GM23338 (cell line): ENCODE measurements around the gene LYST.

ENCODE experiments used
- CTCF ChIP-seq, 2 experiments: fragments of 200-600 bp in 1 of 2; sonication (generic) in 1 of 2; conservative IDR thresholded peaks; 2 replicates each; pipeline versions ENCODE4 v1.5.1 to v1.6.1; 2016 to 2017; ENCODE audit warnings: antibody characterized with exemption in 2 of 2, low read depth in 2 of 2, mild to moderate bottlenecking in 2 of 2, moderate library complexity in 1 of 2
- EZH2 ChIP-seq: fragments of 200-600 bp; sonication (generic); IDR thresholded peaks from one replicate; pipeline ENCODE4 v1.8.0; 2017; ENCODE audit warnings: antibody characterized with exemption, mild to moderate bottlenecking, low read depth; ENCODE audit not compliant: unreplicated experiment
- JUNB ChIP-seq: IDR thresholded peaks from one replicate; pipeline ENCODE4 v1.6.1; 2016; ENCODE audit warnings: antibody characterized with exemption; ENCODE audit not compliant: unreplicated experiment
- POLR2AphosphoS5 ChIP-seq: IDR thresholded peaks from 2 replicates; pipeline ENCODE4 v1.6.1; 2016; ENCODE audit warnings: antibody characterized with exemption, low read depth

GRCh38 chr1:235779770-235780169 lies 86.9 kb downstream of the LYST start:
- no peak for TF ChIP-seq EZH2
- TF ChIP-seq CTCF (conservative IDR thresholded peaks at IDR 0.05; ENCODE audit: low read depth in 2 of 2) = no peak
- no peak for TF ChIP-seq POLR2AphosphoS5
- TF ChIP-seq JUNB = no peak
